Osteocyte (in vitro differentiated cells): Measurements from ENCODE around the gene TUSC1. TPM values are rescaled to one million over a fixed set of nuclear protein-coding genes. Genes with fewer than 3 reads are reported as not detected.

Source experiments
- DNase-seq: peaks from one replicate; pipeline ENCODE4 v3.0.0; 2021; ENCODE audit warnings: mixed read lengths; ENCODE audit not compliant: unreplicated experiment; ENCODE audit errors: extremely low spot score
- H3K27ac Mint-ChIP-seq: one replicate; pipeline ENCODE4 v1.8.0; 2021; ENCODE audit warnings: mild to moderate bottlenecking, mixed read lengths; ENCODE audit not compliant: unreplicated experiment
- H3K27me3 Mint-ChIP-seq: one replicate; pipeline ENCODE4 v1.8.0; 2021; ENCODE audit warnings: mixed read lengths; ENCODE audit not compliant: unreplicated experiment
- H3K36me3 Mint-ChIP-seq: one replicate; pipeline ENCODE4 v1.8.0; 2021; ENCODE audit warnings: mixed read lengths; ENCODE audit not compliant: unreplicated experiment
- H3K4me1 Mint-ChIP-seq: one replicate; pipeline ENCODE4 v1.8.0; 2021; ENCODE audit warnings: mixed read lengths; ENCODE audit not compliant: unreplicated experiment
- H3K4me3 Mint-ChIP-seq: one replicate; pipeline ENCODE4 v1.8.0; 2021; ENCODE audit warnings: mild to moderate bottlenecking, moderate library complexity, mixed read lengths; ENCODE audit not compliant: unreplicated experiment
- H3K9me3 Mint-ChIP-seq: one replicate; pipeline ENCODE4 v1.8.0; 2021; ENCODE audit warnings: mixed read lengths; ENCODE audit not compliant: unreplicated experiment
- total RNA-seq: library from RNA; stranded (reverse); gene quantifications from 2 replicates; pipeline ENCODE4 v1.2.1, GENCODE V29; 2021
- TF ChIP-seq, protein P1 (sequence below): fragments of 200-600 bp; sonication (generic); IDR thresholded peaks from 2 replicates; pipeline ENCODE4 v1.5.0; 2021; ENCODE audit warnings: antibody characterized with exemption, mild to moderate bottlenecking, moderate library complexity

The TUSC1 gene
- total RNA-seq, 1 donor from 2014 or later, result not detected

DNA sequence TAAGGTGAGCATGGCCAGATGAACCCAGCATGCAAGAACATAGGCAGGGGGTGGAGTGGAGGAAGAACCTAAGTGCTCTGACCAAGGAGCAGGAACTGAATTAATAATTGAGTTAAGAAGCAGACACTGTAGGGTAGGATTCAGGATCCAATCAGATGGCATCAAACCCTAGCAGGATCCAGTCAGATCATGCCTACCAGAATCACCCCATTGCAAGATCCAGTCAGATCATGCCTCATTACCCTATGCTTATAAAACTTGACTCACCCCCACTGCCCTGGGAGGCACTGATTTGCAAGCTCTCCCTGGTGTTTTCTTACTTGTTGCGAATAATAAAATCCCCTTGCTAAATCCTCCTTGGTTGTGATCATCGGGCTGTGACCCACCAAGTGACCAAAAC lies 19.7 kb downstream of the TUSC1 start:
- Mint-ChIP-seq H3K4me3 (no peak overlapping the region), H3K36me3 (no peaks in the 10 kb centered on the region), H3K4me1 (no peaks in the 10 kb centered on the region)

GRCh38 chr9:25654417-25654816 lies 23.8 kb downstream of the TUSC1 start:
- Mint-ChIP-seq H3K27me3 (peaks cover 31% of the 10 kb centered on the region), H3K4me1 (no peaks in the 10 kb centered on the region), H3K36me3 (no peaks in the 10 kb centered on the region), H3K4me3 (no peak overlapping the region), H3K9me3 (no peaks in the 10 kb centered on the region), H3K27ac (no peak overlapping the region)
- TF ChIP-seq, protein P1, sequence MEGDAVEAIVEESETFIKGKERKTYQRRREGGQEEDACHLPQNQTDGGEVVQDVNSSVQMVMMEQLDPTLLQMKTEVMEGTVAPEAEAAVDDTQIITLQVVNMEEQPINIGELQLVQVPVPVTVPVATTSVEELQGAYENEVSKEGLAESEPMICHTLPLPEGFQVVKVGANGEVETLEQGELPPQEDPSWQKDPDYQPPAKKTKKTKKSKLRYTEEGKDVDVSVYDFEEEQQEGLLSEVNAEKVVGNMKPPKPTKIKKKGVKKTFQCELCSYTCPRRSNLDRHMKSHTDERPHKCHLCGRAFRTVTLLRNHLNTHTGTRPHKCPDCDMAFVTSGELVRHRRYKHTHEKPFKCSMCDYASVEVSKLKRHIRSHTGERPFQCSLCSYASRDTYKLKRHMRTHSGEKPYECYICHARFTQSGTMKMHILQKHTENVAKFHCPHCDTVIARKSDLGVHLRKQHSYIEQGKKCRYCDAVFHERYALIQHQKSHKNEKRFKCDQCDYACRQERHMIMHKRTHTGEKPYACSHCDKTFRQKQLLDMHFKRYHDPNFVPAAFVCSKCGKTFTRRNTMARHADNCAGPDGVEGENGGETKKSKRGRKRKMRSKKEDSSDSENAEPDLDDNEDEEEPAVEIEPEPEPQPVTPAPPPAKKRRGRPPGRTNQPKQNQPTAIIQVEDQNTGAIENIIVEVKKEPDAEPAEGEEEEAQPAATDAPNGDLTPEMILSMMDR, result no peak
- DNase-seq, result no peak

More for the DNA sequence above, 19.7 kb downstream of the TUSC1 start:
- Mint-ChIP-seq H3K9me3 (no peaks in the 10 kb centered on the region), H3K27ac (no peak overlapping the region), H3K27me3 (peaks cover 13% of the 10 kb centered on the region)
- no peak for DNase-seq
- TF ChIP-seq, protein P1, result no peak

GRCh38 chr9:25648116-25648515 lies 30.1 kb downstream of the TUSC1 start:
- Mint-ChIP-seq H3K27me3 (peaks cover 34% of the 10 kb centered on the region), H3K27ac (no peak overlapping the region), H3K4me1 (no peaks in the 10 kb centered on the region), H3K36me3 (no peaks in the 10 kb centered on the region), H3K9me3 (no peaks in the 10 kb centered on the region), H3K4me3 (no peak overlapping the region)
- TF ChIP-seq, protein P1, result no peak
- DNase-seq, result no peak

- no peak for DNase-seq
- Mint-ChIP-seq H3K4me3 (no peak overlapping the region), H3K27me3 (peaks cover 9% of the 10 kb centered on the region), H3K36me3 (no peaks in the 10 kb centered on the region), H3K27ac (no peak overlapping the region), H3K4me1 (no peaks in the 10 kb centered on the region), H3K9me3 (no peaks in the 10 kb centered on the region)
- TF ChIP-seq, protein P1, result no peak
These were observed 42.2 kb downstream of the TUSC1 start for GRCh38 chr9:25636026-25636425.

DNA sequence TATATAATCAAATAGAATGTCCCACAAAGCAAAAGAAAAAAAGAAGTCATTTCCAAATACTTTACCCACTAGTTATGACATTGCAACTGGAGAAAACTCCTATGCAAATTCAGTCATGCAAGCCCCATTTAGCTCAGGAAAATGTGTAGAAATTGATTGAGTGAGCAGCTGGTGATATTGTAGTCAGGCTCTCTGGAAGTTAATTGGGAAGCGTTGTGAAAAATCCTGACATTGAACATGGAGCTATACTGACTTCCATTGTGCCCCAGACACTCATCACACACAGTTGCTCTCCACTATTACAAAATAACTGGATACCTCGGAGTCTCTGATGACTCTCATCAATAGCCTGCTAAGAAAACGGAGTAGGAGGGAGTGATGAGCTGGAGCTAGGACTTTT lies 49.0 kb downstream of the TUSC1 start:
- Mint-ChIP-seq H3K9me3 (no peaks in the 10 kb centered on the region), H3K4me3 (no peak overlapping the region), H3K36me3 (no peaks in the 10 kb centered on the region), H3K27me3 (peaks cover 13% of the 10 kb centered on the region), H3K27ac (no peak overlapping the region), H3K4me1 (no peaks in the 10 kb centered on the region)
- no peak for DNase-seq
- TF ChIP-seq, protein P1, result no peak
